SK-N-SH (cell line): Measurements from ENCODE around the gene ZNF467. TPM values are rescaled to one million over a fixed set of nuclear protein-coding genes. Genes with fewer than 3 reads are reported as not detected.

ENCODE experiments used
- CTCF ChIA-PET: fragments of 300-600, 350-600 bp; formaldehyde crosslinking; extraction: SDS; loops from one replicate; lab custom pipeline; 2021; lab: Yijun Ruan, JAX
- POLR2A ChIA-PET: fragments of 350-600 bp; sonication (Branson Sonifier 250); formaldehyde crosslinking; extraction: SDS; loops from one replicate; lab custom pipeline; 2020; ENCODE audit warnings: antibody characterized with exemption, inconsistent platforms; lab: Yijun Ruan, JAX
- DNase-seq: peaks from one replicate; pipeline ENCODE4 v3.0.0; 2012
- H2AFZ ChIP-seq: fragments of 200-600 bp; sonication (generic); 2 replicates; pipeline ENCODE4 v1.8.1; 2016; ENCODE audit warnings: antibody characterized with exemption, mild to moderate bottlenecking, low read depth
- H3F3A ChIP-seq: fragments of 200-600 bp; sonication (generic); replicated peaks from 2 replicates; pipeline ENCODE3; 2016; ENCODE audit warnings: antibody characterized with exemption, mild to moderate bottlenecking; ENCODE audit not compliant: insufficient read depth
- H3K27ac ChIP-seq, 2 experiments: fragments of 200-500 bp in 1 of 2; fragments of 200-600 bp in 1 of 2; sonication (Bioruptor generic) in 1 of 2; sonication (generic), shearing (Covaris generic) in 1 of 2; 2 replicates each; pipeline versions ENCODE4 v1.5.1 to v1.6.1; 2014 to 2016; ENCODE audit warnings: low read depth in 2 of 2, inconsistent platforms in 1 of 2, low read length in 1 of 2, mild to moderate bottlenecking in 1 of 2, mixed read lengths in 1 of 2
- H3K27me3 ChIP-seq: fragments of 200-600 bp; sonication (generic), shearing (Covaris generic); 2 replicates; pipeline ENCODE4 v1.6.1; 2016; ENCODE audit warnings: mixed run types; ENCODE audit not compliant: insufficient read depth
- H3K36me3 ChIP-seq, 2 experiments: fragments of 200-500 bp in 1 of 2; fragments of 200-600 bp in 1 of 2; sonication (Bioruptor generic) in 1 of 2; sonication (generic) in 1 of 2; replicated peaks in 1 of 2; 2 replicates each; pipeline versions ENCODE3 to v1.5.1; 2014 to 2016; ENCODE audit warnings: low read length in 1 of 2, mild to moderate bottlenecking in 1 of 2; ENCODE audit not compliant: insufficient read depth in 2 of 2, control insufficient read depth in 1 of 2
- H3K4me1 ChIP-seq, 2 experiments: fragments of 200-500 bp in 1 of 2; fragments of 200-600 bp in 1 of 2; sonication (Bioruptor generic) in 1 of 2; sonication (generic), shearing (Covaris generic) in 1 of 2; 2 replicates each; pipeline versions ENCODE4 v1.5.1 to v1.6.1; 2014 to 2016; ENCODE audit warnings: low read depth in 1 of 2, low read length in 1 of 2, mixed run types in 1 of 2; ENCODE audit not compliant: insufficient read depth in 2 of 2, control insufficient read depth in 1 of 2
- H3K4me2 ChIP-seq: fragments of 200-600 bp; sonication (generic), shearing (Covaris generic); 2 replicates; pipeline ENCODE4 v1.6.1; 2017; ENCODE audit warnings: mixed run types
- H3K4me3 ChIP-seq, 2 experiments: fragments of 200-500 bp in 1 of 2; fragments of 200-600 bp in 1 of 2; sonication (Bioruptor generic) in 1 of 2; sonication (generic), shearing (Covaris generic) in 1 of 2; 2 replicates each; pipeline versions ENCODE4 v1.5.1 to v1.8.1; 2014 to 2016; ENCODE audit warnings: low read depth in 2 of 2, inconsistent platforms in 1 of 2, low read length in 1 of 2, mild to moderate bottlenecking in 1 of 2, mixed read lengths in 1 of 2, moderate library complexity in 1 of 2
- H3K79me2 ChIP-seq: fragments of 200-600 bp; sonication (generic); 2 replicates; pipeline ENCODE4 v1.8.1; 2017; ENCODE audit warnings: mild to moderate bottlenecking; ENCODE audit not compliant: insufficient read depth
- H3K9ac ChIP-seq: fragments of 200-600 bp; sonication (generic); 2 replicates; pipeline ENCODE4 v1.6.1; 2017; ENCODE audit warnings: mixed run types
- H3K9me2 ChIP-seq: fragments of 200-600 bp; sonication (generic); 2 replicates; pipeline ENCODE4 v1.6.1; 2017; ENCODE audit warnings: mixed run types
- H3K9me3 ChIP-seq: fragments of 200-600 bp; sonication (generic); 2 replicates; pipeline ENCODE4 v1.6.1; 2017; ENCODE audit warnings: mixed run types, mild to moderate bottlenecking, moderate library complexity
- H4K20me1 ChIP-seq: fragments of 200-600 bp; sonication (generic); 2 replicates; pipeline ENCODE4 v1.6.1; 2017; ENCODE audit warnings: mild to moderate bottlenecking, mixed run types; ENCODE audit not compliant: insufficient read depth
- CHD2 ChIP-seq: fragments of 150-350 bp; IDR thresholded peaks from 2 replicates; pipeline ENCODE4 v1.6.1; 2018; ENCODE audit warnings: low read length; ENCODE audit not compliant: partially characterized antibody
- EP300 ChIP-seq, 2 experiments: IDR thresholded peaks; 2 replicates each; pipeline versions ENCODE4 v1.4.0 to v1.6.1; 2012; ENCODE audit warnings: borderline replicate concordance in 1 of 2, low read depth in 1 of 2, low read length in 1 of 2
- GABPA ChIP-seq: IDR thresholded peaks from 2 replicates; pipeline ENCODE4 v1.4.0; 2012; ENCODE audit warnings: low read depth, mild to moderate bottlenecking
- IRF3 ChIP-seq: fragments of 150-350 bp; IDR thresholded peaks from 2 replicates; pipeline ENCODE4 v1.6.1; 2016; ENCODE audit warnings: mild to moderate bottlenecking, low read depth, low read length
- SIN3A ChIP-seq: IDR thresholded peaks from 2 replicates; pipeline ENCODE4 v1.6.1; 2012; ENCODE audit warnings: low read depth, mild to moderate bottlenecking, low read length, moderate library complexity, borderline replicate concordance
- YY1 ChIP-seq: IDR thresholded peaks from 2 replicates; pipeline ENCODE4 v1.4.0; 2012; ENCODE audit warnings: low read depth, mild to moderate bottlenecking
- WGBS: methylation state at CpG from one replicate; pipeline ENCODE4 v1.1.6; 2017; ENCODE audit warnings: low lambda C conversion rate; 5-methylcytosine and 5-hydroxymethylcytosine counted together
- polyA plus RNA-seq, 3 experiments: library from polyadenylated mRNA; depleted of rRNA; stranded (reverse); fragments of >200 nt; gene quantifications; 2 replicates each; pipeline ENCODE4 v1.2.3, GENCODE V29; 2012
- TF ChIP-seq, protein P1 (sequence below): IDR thresholded peaks from 2 replicates; pipeline ENCODE4 v1.4.0; 2012; ENCODE audit warnings: low read depth, borderline replicate concordance
- TF ChIP-seq, protein P2 (sequence below): IDR thresholded peaks from 2 replicates; pipeline ENCODE4 v1.6.1; 2012; ENCODE audit warnings: mild to moderate bottlenecking, low read depth, low read length, moderate library complexity
- TF ChIP-seq, protein P3 (sequence below): IDR thresholded peaks from 2 replicates; pipeline ENCODE4 v1.4.0; 2012; ENCODE audit warnings: low read depth

The ZNF467 gene
- polyA plus RNA-seq, 1 of the 3 experiments (the other 2 are of a cell fraction): 4.1 TPM

- Histone ChIP-seq H3K27me3 (peaks cover 32% of the 10 kb centered on the region), H3K9ac (no peak overlapping the region), H4K20me1 (no peaks in the 10 kb centered on the region), H3K4me2 (no peak overlapping the region), H3K4me3 (no peak overlapping the region), H3F3A (no peaks in the 10 kb centered on the region), H3K36me3 (no peaks in the 10 kb centered on the region), H3K9me3 (no peaks in the 10 kb centered on the region), H2AFZ (no peak overlapping the region), H3K27ac (no peak overlapping the region), H3K9me2 (no peaks in the 10 kb centered on the region), H3K4me1 (peaks cover 0 to 11% of the 10 kb centered on the region in 2 experiments; a peak in 1 of 4 replicates), H3K79me2 (no peaks in the 10 kb centered on the region)
- TF ChIP-seq SIN3A (no peak), EP300 (IDR thresholded peaks at IDR 0.05; ENCODE audit: borderline replicate concordance in 1 of 2, low read depth in 1 of 2, low read length in 1 of 2) (no peak), GABPA (no peak), YY1 (no peak), CHD2 (no peak), IRF3 (no peak)
- TF ChIP-seq, protein P1, sequence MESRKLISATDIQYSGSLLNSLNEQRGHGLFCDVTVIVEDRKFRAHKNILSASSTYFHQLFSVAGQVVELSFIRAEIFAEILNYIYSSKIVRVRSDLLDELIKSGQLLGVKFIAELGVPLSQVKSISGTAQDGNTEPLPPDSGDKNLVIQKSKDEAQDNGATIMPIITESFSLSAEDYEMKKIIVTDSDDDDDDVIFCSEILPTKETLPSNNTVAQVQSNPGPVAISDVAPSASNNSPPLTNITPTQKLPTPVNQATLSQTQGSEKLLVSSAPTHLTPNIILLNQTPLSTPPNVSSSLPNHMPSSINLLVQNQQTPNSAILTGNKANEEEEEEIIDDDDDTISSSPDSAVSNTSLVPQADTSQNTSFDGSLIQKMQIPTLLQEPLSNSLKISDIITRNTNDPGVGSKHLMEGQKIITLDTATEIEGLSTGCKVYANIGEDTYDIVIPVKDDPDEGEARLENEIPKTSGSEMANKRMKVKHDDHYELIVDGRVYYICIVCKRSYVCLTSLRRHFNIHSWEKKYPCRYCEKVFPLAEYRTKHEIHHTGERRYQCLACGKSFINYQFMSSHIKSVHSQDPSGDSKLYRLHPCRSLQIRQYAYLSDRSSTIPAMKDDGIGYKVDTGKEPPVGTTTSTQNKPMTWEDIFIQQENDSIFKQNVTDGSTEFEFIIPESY: no peak
- TF ChIP-seq, protein P2, sequence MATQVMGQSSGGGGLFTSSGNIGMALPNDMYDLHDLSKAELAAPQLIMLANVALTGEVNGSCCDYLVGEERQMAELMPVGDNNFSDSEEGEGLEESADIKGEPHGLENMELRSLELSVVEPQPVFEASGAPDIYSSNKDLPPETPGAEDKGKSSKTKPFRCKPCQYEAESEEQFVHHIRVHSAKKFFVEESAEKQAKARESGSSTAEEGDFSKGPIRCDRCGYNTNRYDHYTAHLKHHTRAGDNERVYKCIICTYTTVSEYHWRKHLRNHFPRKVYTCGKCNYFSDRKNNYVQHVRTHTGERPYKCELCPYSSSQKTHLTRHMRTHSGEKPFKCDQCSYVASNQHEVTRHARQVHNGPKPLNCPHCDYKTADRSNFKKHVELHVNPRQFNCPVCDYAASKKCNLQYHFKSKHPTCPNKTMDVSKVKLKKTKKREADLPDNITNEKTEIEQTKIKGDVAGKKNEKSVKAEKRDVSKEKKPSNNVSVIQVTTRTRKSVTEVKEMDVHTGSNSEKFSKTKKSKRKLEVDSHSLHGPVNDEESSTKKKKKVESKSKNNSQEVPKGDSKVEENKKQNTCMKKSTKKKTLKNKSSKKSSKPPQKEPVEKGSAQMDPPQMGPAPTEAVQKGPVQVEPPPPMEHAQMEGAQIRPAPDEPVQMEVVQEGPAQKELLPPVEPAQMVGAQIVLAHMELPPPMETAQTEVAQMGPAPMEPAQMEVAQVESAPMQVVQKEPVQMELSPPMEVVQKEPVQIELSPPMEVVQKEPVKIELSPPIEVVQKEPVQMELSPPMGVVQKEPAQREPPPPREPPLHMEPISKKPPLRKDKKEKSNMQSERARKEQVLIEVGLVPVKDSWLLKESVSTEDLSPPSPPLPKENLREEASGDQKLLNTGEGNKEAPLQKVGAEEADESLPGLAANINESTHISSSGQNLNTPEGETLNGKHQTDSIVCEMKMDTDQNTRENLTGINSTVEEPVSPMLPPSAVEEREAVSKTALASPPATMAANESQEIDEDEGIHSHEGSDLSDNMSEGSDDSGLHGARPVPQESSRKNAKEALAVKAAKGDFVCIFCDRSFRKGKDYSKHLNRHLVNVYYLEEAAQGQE: no peak
- TF ChIP-seq, protein P3, sequence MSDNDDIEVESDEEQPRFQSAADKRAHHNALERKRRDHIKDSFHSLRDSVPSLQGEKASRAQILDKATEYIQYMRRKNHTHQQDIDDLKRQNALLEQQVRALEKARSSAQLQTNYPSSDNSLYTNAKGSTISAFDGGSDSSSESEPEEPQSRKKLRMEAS: no peak
- no peak for DNase-seq
- 19% methylated on average over 4 of the region's 4 CpGs for WGBS
- CTCF ChIA-PET: interaction anchor here (0.7 to 1.8 kb wide), 11 partner anchors 7 to 482 kb away, joined by 3 to 6 read pairs (median 4); partner anchors contain the start of genes ZNF467 and ZNF783
- POLR2A ChIA-PET: no interaction called here
Measured at GRCh38 chr7:149743476-149744255, 29.7 kb downstream of the ZNF467 start.
